ENCODE measurements around the gene BBS9. TPM values are rescaled to one million over a fixed set of nuclear protein-coding genes. Genes with fewer than 3 reads are reported as not detected.
A peak's percentile ranks its signal among the peaks of the same experiment; 100 is the strongest.

BBS9 gene
- total and polyA plus RNA-seq, 2 experiments from 2014 or later: 10.2 to 15.0 TPM

GRCh38 chr7:33458581-33458980, 329.2 kb downstream of the BBS9 start:
- WGBS, 2 experiments (ENCODE audit: low coverage in 1 of 2, low lambda C conversion rate in 2 of 2, missing lambda C conversion rate in 2 of 2): 29 to 53% methylated on average over 1 of the region's 1 CpG
- H3K9me2 ChIP-seq (ENCODE audit: insufficient read depth): no peaks in the 10 kb centered on the region
- in situ Hi-C loops (cut with MboI): no loop called here
- H3K4me3 ChIP-seq: no peak overlapping the region
- no peak overlapping the region for H3K4me2 ChIP-seq (ENCODE audit: unreplicated experiment)
- no peak for DNase-seq
- H3F3A ChIP-seq (ENCODE audit: insufficient read depth): no peaks in the 10 kb centered on the region
- no peak overlapping the region for H2AFZ ChIP-seq
- H3K36me3 ChIP-seq (ENCODE audit: low read depth): no peaks in the 10 kb centered on the region
- H4K20me1 ChIP-seq (ENCODE audit: insufficient read depth): no peaks in the 10 kb centered on the region
- TF ChIP-seq EZH2phosphoT487 (IDR thresholded peaks at IDR 0.05; ENCODE audit: insufficient read depth, low read depth): no peak
- TF ChIP-seq EZH2 (IDR thresholded peaks at IDR 0.05; ENCODE audit: insufficient read depth, poor library complexity, severe bottlenecking): no peak
- H3K27me3 ChIP-seq (replicated peaks; ENCODE audit: insufficient read depth): no peaks in the 10 kb centered on the region
- H3K9ac ChIP-seq: no peak overlapping the region
- no peaks in the 10 kb centered on the region for H3K9me3 ChIP-seq (ENCODE audit: low read depth)
- no peak overlapping the region for H3K27ac ChIP-seq
- no peaks in the 10 kb centered on the region for H3K4me1 ChIP-seq (ENCODE audit: insufficient read depth)
- H3K79me2 ChIP-seq (ENCODE audit: insufficient read depth): no peaks in the 10 kb centered on the region

- Histone ChIP-seq H3K9me3 (ENCODE audit: low read depth) (no peaks in the 10 kb centered on the region), H3K79me2 (ENCODE audit: insufficient read depth) (no peaks in the 10 kb centered on the region), H3F3A (ENCODE audit: insufficient read depth) (no peaks in the 10 kb centered on the region), H3K27me3 (replicated peaks; ENCODE audit: insufficient read depth) (no peaks in the 10 kb centered on the region), H4K20me1 (ENCODE audit: insufficient read depth) (no peaks in the 10 kb centered on the region), H3K9ac (no peak overlapping the region), H3K4me1 (ENCODE audit: insufficient read depth) (no peaks in the 10 kb centered on the region), H2AFZ (peak overlapping the region; percentile 36; the same call in 1 of the 2 replicates), H3K36me3 (ENCODE audit: low read depth) (no peaks in the 10 kb centered on the region), H3K4me2 (ENCODE audit: unreplicated experiment) (no peak overlapping the region), H3K9me2 (ENCODE audit: insufficient read depth) (no peaks in the 10 kb centered on the region), H3K27ac (no peak overlapping the region), H3K4me3 (no peak overlapping the region)
- TF ChIP-seq EZH2phosphoT487 (IDR thresholded peaks at IDR 0.05; ENCODE audit: insufficient read depth, low read depth): no peak
- TF ChIP-seq EZH2 (IDR thresholded peaks at IDR 0.05; ENCODE audit: insufficient read depth, poor library complexity, severe bottlenecking): no peak
- 12 to 25% methylated on average over 1 of the region's 1 CpG for WGBS, 2 experiments (ENCODE audit: low coverage in 1 of 2, low lambda C conversion rate in 2 of 2, missing lambda C conversion rate in 2 of 2)
- in situ Hi-C loops (cut with MboI): no loop called here
- peak; percentile 81 for DNase-seq
Observed at GRCh38 chr7:33459340-33459751, 330.0 kb downstream of the BBS9 start.

GRCh38 chr7:33463131-33463530, 333.8 kb downstream of the BBS9 start:
- Histone ChIP-seq H3K36me3 (ENCODE audit: low read depth) (no peaks in the 10 kb centered on the region), H3K4me3 (no peak overlapping the region), H4K20me1 (ENCODE audit: insufficient read depth) (no peaks in the 10 kb centered on the region), H3F3A (ENCODE audit: insufficient read depth) (no peaks in the 10 kb centered on the region), H3K9me2 (ENCODE audit: insufficient read depth) (no peaks in the 10 kb centered on the region), H3K9ac (no peak overlapping the region), H3K79me2 (ENCODE audit: insufficient read depth) (no peaks in the 10 kb centered on the region), H3K9me3 (ENCODE audit: low read depth) (no peaks in the 10 kb centered on the region), H3K4me2 (ENCODE audit: unreplicated experiment) (no peak overlapping the region), H3K27me3 (replicated peaks; ENCODE audit: insufficient read depth) (no peaks in the 10 kb centered on the region), H3K27ac (no peak overlapping the region), H3K4me1 (ENCODE audit: insufficient read depth) (no peaks in the 10 kb centered on the region), H2AFZ (peak overlapping the region; percentile 47)
- TF ChIP-seq EZH2phosphoT487 (IDR thresholded peaks at IDR 0.05; ENCODE audit: insufficient read depth, low read depth): no peak
- no peak for TF ChIP-seq EZH2 (IDR thresholded peaks at IDR 0.05; ENCODE audit: insufficient read depth, poor library complexity, severe bottlenecking)
- whole genome bisulfite sequencing, 2 experiments (ENCODE audit: low coverage in 1 of 2, low lambda C conversion rate in 2 of 2, missing lambda C conversion rate in 2 of 2): 49 to 51% methylated on average over 2 of the region's 2 CpGs
- peak; percentile 1 for DNase-seq
- in situ Hi-C loops (cut with MboI): no loop called here

- H3K4me2 ChIP-seq (ENCODE audit: unreplicated experiment): no peak overlapping the region
- no peaks in the 10 kb centered on the region for H3K36me3 ChIP-seq (ENCODE audit: low read depth)
- in situ Hi-C loops (cut with MboI): no loop called here
- TF ChIP-seq EZH2 (IDR thresholded peaks at IDR 0.05; ENCODE audit: insufficient read depth, poor library complexity, severe bottlenecking): no peak
- no peak for TF ChIP-seq EZH2phosphoT487 (IDR thresholded peaks at IDR 0.05; ENCODE audit: insufficient read depth, low read depth)
- H4K20me1 ChIP-seq (ENCODE audit: insufficient read depth): no peaks in the 10 kb centered on the region
- 71 to 74% methylated on average over 4 of the region's 4 CpGs for WGBS, 2 experiments (ENCODE audit: low coverage in 1 of 2, low lambda C conversion rate in 2 of 2, missing lambda C conversion rate in 2 of 2)
- no peak for DNase-seq
- no peak overlapping the region for H3K9ac ChIP-seq
- H3K79me2 ChIP-seq (ENCODE audit: insufficient read depth): no peaks in the 10 kb centered on the region
- no peaks in the 10 kb centered on the region for H3K9me3 ChIP-seq (ENCODE audit: low read depth)
- H3K9me2 ChIP-seq (ENCODE audit: insufficient read depth): no peaks in the 10 kb centered on the region
- H3K27me3 ChIP-seq (replicated peaks; ENCODE audit: insufficient read depth): no peaks in the 10 kb centered on the region
- no peak overlapping the region for H3K4me3 ChIP-seq
- H3K27ac ChIP-seq: no peak overlapping the region
- no peaks in the 10 kb centered on the region for H3F3A ChIP-seq (ENCODE audit: insufficient read depth)
- no peaks in the 10 kb centered on the region for H3K4me1 ChIP-seq (ENCODE audit: insufficient read depth)
- H2AFZ ChIP-seq: no peak overlapping the region
Observed at GRCh38 chr7:33466203-33466602, 336.8 kb downstream of the BBS9 start.

Measured in GM23248 (cell line).